AG09319 (cell line): ENCODE results near the gene DNAAF5.

Experiments used
- DNase-seq: peaks from one replicate; pipeline ENCODE4 v3.0.0-alpha.2; 2010; ENCODE audit warnings: low read depth; ENCODE audit errors: extremely low read depth
- CTCF ChIP-seq: IDR thresholded peaks from 2 replicates; pipeline ENCODE4 v1.5.1; 2011; ENCODE audit warnings: low read depth, mild to moderate bottlenecking, inconsistent platforms, low read length, moderate library complexity

Gene DNAAF5

GRCh38 chr7:738241-738640 is 11.7 kb downstream of the DNAAF5 start:
- TF ChIP-seq CTCF: no peak
- no peak for DNase-seq

GRCh38 chr7:738723-739454 is 12.4 kb downstream of the DNAAF5 start:
- no peak for TF ChIP-seq CTCF
- no peak for DNase-seq

- no peak for DNase-seq
- no peak for TF ChIP-seq CTCF
Observed at GRCh38 chr7:739455-739982, 13.0 kb downstream of the DNAAF5 start.

- no peak for TF ChIP-seq CTCF
- DNase-seq: no peak
Observed at GRCh38 chr7:739983-740942, 13.8 kb downstream of the DNAAF5 start.

- DNase-seq: no peak
- TF ChIP-seq CTCF: no peak
Observed at GRCh38 chr7:741191-741671, 14.7 kb downstream of the DNAAF5 start.

GRCh38 chr7:741850-742249 is 15.4 kb downstream of the DNAAF5 start:
- TF ChIP-seq CTCF: no peak
- DNase-seq: no peak
